GM18511 (cell line): Measurements from ENCODE around the gene EPS8L1.
A peak's percentile ranks its signal among the peaks of the same experiment; 100 is the strongest.

Experiments used
- ATAC-seq: cut with Tn5 transposase; IDR thresholded peaks from one replicate; pipeline ENCODE4 v1.9.1; 2021; ENCODE audit warnings: mild to moderate bottlenecking, moderate library complexity; ENCODE audit not compliant: unreplicated experiment

Gene EPS8L1

DNA sequence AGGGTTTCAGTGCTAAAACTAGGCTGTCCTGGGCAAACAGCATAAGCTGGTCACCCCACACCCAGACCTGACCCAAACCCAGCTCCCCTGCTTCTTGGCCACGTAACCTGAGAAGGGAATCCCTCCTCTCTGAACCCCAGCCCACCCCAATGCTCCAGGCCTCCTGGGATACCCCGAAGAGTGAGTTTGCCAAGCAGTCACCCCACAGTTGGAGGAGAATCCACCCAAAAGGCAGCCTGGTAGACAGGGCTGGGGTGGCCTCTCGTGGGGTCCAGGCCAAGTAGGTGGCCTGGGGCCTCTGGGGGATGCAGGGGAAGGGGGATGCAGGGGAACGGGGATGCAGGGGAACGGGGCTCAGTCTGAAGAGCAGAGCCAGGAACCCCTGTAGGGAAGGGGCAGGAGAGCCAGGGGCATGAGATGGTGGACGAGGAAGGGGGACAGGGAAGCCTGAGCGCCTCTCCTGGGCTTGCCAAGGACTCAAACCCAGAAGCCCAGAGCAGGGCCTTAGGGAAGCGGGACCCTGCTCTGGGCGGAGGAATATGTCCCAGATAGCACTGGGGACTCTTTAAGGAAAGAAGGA, 39.0 kb downstream of the EPS8L1 start:
- no peak for ATAC-seq

DNA sequence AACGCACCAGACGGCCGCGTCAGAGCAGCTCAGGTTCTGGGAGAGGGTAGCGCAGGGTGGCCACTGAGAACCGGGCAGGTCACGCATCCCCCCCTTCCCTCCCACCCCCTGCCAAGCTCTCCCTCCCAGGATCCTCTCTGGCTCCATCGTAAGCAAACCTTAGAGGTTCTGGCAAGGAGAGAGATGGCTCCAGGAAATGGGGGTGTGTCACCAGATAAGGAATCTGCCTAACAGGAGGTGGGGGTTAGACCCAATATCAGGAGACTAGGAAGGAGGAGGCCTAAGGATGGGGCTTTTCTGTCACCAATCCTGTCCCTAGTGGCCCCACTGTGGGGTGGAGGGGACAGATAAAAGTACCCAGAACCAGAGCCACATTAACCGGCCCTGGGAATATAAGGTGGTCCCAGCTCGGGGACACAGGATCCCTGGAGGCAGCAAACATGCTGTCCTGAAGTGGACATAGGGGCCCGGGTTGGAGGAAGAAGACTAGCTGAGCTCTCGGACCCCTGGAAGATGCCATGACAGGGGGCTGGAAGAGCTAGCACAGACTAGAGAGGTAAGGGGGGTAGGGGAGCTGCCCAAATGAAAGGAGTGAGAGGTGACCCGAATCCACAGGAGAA, 39.9 kb downstream of the EPS8L1 start:
- ATAC-seq: no peak

DNA sequence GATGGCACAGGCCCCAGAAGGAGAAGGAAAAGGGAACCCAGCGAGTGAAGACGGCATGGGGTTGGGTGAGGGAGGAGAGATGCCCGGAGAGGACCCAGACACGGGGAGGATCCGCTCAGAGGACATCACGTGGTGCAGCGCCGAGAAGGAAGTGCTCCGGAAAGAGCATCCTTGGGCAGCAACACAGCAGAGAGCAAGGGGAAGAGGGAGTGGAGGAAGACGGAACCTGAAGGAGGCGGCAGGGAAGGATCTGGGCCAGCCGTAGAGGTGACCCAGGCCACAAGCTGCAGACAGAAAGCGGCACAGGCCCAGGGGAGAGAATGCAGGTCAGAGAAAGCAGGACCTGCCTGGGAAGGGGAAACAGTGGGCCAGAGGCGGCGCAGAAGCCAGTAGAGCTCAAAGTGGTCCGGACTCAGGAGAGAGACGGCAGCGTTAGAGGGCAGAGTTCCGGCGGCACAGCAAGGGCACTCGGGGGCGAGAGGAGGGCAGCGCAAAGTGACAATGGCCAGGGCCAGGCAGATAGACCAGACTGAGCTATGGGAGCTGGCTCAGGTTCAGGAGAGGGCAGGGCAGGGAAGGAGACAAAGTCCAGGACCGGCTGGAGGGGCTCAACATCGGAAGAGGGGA, 40.7 kb downstream of the EPS8L1 start:
- no peak for ATAC-seq

DNA sequence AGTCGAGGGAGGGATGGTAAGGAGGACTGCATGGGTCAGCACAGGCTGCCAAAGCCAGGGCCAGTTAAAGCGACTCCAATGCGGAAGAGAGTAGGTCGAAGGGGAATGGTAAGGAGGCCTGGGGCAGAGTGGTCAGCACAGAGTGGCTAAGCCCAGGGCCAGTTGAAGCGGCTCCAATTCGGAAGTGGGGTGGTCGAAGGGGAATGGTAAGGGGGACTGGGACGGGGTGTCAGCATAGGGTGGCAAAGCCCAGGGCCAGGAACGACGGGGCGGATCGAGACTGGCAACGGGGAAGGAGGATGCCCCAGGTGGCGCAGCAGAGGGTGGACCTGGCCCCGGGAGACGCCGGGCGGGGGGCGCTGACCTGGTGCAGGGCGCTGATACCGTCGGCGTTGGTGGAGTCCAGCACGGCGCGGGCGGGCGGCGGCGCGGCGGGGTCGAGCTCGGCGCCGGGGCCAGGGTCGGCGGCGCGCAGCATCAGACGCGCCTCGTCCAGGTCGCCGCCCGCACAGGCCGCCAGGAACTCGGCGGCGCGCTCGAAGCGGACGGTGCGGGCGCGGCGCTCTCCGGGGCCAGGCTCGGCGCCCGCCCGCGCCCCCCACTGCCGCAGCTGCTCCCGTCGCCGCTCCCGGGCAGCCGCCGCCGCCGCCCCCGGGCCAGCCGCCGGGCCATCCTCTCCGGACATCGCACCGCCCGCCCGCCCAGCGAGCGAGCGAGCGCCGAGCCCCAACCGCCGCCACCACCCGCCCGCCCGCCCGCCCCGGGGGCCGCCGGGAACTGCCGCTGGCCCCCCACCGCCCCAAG, 41.4 kb downstream of the EPS8L1 start, which contains the start of gene PPP1R12C:
Gene PPP1R12C (minus strand): TSS at position 779 of the 804 bp plus-strand sequence. CDS start 94 bp downstream, at position 685.
- ATAC-seq: peak; percentile 8

DNA sequence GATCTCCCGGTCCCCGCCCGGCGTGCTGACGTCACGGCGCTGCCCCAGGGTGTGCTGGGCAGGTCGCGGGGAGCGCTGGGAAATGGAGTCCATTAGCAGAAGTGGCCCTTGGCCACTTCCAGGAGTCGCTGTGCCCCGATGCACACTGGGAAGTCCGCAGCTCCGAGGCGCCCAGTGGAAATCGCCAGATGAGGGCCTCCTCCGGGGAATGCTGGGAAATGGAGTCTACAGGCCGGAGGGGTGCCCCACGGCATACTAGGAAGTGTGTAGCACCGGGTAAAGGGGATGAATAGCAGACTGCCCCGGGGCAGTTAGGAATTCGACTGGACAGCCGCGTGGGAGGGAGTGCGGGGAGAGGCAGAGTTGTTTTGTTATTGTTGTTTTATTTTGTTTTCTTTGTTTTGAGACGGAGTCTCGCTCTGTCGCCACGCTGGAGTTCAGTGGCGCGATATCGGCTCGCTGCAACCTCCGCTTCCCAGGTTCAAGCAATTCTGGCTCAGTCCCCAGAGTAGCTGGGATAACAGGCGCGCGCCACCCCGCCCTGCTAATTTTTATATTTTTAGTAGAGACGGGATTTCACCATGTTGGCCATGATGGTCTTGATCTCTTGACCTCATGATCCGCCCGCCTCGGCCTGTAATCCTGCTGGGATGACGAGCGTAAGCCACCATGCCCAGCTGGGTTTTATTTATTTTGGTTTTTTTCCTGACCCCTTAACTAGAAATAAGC, 42.2 kb downstream of the EPS8L1 start:
- ATAC-seq: peak; percentile 77

DNA sequence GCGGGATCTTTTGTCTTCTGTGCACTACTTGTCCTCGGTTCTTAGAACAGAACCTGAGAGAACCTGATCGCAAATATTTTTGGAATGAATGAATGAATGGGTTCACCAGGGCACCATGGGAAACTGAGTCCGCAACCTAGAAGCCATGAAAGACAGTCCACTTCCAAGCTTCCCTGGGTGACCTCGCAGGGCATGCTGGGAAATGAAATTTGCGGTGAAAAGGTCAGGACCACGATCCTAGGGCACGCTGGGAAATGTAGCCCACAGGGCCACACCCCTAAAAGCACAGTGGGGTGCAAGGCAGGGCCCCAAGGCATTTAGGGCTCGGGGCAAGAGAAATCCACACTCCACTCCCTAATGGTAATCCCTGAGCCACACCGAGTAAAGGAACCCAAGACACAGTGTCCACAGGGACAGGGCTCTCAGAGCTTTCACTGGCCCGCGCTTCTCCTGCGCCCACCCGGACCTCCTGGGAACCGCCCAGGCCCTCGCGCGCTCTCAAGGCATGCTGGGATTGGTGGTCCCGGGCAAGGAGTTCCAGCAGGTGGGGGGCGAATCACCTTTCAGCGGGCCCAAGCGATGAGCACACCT, 42.8 kb downstream of the EPS8L1 start:
- ATAC-seq: no peak

DNA sequence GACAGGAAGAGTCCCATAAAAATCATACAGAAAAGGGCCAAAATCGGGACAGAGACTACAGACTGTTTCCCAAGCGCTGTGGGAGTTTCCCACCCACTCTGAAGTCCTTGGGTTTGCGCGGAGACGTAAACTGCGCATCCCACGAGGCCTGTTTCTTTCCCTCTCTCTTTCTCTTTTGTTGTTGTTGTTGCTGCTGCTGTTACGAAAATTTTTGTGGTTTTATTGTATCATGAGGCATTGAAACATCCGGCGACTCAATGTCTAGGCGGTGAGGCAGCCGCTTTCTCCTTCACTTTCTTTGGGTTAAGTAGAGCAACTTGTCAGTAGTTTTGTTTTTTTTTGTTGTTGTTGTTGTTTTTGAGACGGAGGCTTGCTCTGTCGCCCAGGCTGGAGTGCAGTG, 43.4 kb downstream of the EPS8L1 start:
- ATAC-seq: no peak

DNA sequence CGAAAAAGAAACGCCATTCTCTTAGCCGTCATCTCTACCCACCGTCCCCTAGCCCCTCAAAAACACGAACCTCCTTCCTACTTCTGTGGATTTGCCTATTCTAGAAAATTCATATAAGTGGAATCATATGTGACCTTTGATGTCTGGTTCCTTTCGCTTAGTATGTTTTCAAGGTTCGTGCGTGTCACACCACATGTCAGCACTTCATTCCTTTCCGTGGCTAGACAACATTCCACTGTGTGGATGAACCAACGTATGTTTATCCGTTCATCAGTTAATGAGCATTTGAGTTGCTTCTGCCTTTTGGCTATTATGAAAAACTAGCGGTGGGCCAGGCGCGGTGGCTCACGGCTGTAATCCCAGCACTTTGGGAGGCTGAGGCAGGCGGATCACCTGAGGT, 55.8 kb downstream of the EPS8L1 start:
- no peak for ATAC-seq

DNA sequence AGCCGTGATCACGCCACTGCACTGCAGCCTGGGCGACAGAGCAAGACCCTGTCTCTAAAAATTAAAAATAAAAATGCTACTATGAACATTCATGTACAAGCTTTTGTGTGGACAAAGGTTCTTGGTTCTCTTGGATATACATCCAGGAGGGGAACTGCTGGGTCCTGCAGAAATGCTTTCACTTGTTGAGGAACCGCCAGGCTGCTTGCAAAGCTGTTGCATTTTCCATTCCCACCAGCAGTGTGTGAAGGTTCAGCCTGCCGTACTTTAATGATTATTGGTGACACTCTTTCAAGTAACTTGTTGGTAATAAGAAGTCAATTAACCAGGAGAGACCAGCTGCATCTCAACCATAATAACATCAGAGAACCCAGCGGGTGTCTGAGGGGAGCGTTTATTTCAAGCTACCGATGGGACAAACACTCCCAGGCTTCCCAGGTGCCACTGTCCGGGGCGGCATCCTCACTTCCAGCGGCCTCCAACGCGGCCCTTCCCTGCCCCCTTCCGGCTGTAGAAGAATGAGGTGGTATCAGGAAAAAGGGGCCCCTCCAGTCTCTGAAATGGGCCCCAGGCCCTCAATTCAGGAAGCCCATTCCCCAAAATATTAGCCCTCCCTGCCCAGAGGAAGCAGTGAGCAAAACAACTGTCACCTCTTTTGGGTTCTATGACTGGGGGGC, 56.9 kb downstream of the EPS8L1 start:
- ATAC-seq: no peak

DNA sequence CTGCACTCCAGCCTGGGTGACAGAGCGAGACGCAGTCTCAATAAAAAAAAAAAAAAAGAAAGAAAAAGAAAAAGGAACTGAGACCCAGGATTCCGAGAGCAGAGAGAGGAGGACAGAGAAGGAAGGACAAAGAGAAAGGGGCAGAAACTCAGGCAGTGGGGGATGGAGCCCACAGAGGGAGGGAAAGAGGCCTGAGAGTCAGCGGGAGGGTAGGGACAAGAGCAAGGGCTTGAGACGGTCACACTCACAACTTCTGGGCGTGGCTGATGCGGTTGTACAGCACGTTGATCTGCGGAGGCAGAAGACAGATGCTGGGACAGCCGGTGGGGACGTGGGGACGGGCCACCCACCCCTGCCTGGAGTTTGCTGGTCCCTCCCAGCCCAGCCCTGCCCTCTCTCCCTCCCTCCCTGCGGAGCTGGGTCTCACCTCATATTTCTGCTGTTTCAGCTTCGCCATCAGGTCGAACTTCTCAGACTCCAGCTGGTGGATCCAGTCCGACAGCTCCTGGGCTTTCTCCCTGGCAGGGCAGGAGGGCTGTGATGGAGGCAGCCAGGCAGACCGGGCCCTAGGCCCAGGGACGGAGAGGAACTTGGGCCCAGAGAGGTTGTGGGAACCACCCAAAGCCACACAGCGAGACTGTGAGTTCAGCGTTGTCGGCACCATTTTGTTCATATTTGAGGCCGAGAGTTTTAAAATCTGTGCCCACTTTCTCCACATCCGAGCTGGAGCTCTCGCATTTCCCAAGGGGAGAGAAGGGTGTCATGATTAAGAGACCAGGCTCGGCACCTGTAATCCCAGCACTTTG, 58.2 kb downstream of the EPS8L1 start:
- no peak for ATAC-seq

DNA sequence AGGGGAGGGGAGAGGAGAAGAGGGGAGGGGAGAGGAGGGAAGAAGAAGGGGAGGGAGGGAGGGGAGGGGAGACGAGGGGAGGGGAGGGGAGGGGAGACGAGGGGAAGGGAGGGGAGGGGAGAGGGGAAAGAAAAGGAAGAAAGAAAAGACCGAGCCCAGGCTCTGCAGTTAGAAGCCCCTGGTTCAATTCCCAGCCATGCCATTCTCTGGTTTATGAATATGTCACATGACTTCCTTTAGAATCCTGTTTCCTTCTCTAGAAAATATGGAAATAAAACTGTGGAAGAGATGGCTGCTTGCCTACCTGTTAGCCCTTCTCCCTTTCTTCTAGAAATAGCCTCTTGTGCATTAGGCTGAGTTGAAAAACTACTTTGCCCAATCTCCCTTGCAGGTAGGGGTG, 59.1 kb downstream of the EPS8L1 start:
- ATAC-seq: no peak

DNA sequence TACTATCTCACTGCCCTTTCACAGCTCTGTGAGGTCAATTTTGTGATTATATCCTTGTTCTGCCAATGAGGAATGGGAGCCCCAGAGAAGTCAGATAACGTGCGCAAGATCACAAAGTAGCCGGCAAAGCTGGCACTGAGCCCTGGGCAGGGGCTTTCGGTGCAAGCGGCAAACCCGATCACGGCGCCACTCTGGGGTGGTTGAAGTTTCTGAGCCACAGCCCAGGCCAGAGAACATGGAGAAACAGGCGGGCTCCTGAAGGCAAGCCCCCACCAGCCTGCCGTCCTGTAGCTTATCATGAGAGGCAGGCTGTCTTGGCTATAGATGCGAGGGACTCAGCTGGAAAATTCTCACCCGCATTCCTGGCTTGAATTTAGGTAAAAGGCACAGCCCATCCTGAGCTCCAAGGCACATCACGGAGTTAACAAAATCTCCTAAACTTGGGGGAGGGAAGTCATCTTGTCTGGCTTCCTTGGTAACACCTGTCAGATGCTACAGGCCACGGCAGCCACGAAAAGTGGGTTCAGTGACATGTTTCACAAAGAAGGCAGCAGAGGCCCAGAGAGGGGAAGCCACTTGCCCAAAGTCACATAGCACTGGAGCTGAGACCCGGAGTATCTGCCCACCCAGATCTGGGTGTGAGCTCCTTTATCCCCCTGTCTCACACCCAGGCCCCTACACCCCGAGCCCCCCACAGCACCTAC, 60.9 kb downstream of the EPS8L1 start:
- ATAC-seq: no peak
